Measurements from ENCODE around the gene HFM1. TPM values are rescaled to one million over a fixed set of nuclear protein-coding genes. Genes with fewer than 3 reads are reported as not detected.
A peak's percentile ranks its signal among the peaks of the same experiment; 100 is the strongest.
"Not testable (repeated sequence)": the region's sequence is repeated elsewhere in the genome, so short reads cannot be mapped to it uniquely, and the experiment has no call there.

HFM1 gene, protein sequence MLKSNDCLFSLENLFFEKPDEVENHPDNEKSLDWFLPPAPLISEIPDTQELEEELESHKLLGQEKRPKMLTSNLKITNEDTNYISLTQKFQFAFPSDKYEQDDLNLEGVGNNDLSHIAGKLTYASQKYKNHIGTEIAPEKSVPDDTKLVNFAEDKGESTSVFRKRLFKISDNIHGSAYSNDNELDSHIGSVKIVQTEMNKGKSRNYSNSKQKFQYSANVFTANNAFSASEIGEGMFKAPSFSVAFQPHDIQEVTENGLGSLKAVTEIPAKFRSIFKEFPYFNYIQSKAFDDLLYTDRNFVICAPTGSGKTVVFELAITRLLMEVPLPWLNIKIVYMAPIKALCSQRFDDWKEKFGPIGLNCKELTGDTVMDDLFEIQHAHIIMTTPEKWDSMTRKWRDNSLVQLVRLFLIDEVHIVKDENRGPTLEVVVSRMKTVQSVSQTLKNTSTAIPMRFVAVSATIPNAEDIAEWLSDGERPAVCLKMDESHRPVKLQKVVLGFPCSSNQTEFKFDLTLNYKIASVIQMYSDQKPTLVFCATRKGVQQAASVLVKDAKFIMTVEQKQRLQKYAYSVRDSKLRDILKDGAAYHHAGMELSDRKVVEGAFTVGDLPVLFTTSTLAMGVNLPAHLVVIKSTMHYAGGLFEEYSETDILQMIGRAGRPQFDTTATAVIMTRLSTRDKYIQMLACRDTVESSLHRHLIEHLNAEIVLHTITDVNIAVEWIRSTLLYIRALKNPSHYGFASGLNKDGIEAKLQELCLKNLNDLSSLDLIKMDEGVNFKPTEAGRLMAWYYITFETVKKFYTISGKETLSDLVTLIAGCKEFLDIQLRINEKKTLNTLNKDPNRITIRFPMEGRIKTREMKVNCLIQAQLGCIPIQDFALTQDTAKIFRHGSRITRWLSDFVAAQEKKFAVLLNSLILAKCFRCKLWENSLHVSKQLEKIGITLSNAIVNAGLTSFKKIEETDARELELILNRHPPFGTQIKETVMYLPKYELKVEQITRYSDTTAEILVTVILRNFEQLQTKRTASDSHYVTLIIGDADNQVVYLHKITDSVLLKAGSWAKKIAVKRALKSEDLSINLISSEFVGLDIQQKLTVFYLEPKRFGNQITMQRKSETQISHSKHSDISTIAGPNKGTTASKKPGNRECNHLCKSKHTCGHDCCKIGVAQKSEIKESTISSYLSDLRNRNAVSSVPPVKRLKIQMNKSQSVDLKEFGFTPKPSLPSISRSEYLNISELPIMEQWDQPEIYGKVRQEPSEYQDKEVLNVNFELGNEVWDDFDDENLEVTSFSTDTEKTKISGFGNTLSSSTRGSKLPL (N-terminal part only)
- total RNA-seq = 0.48 and 0.79 TPM in 2 replicates

- TF ChIP-seq, protein P1, sequence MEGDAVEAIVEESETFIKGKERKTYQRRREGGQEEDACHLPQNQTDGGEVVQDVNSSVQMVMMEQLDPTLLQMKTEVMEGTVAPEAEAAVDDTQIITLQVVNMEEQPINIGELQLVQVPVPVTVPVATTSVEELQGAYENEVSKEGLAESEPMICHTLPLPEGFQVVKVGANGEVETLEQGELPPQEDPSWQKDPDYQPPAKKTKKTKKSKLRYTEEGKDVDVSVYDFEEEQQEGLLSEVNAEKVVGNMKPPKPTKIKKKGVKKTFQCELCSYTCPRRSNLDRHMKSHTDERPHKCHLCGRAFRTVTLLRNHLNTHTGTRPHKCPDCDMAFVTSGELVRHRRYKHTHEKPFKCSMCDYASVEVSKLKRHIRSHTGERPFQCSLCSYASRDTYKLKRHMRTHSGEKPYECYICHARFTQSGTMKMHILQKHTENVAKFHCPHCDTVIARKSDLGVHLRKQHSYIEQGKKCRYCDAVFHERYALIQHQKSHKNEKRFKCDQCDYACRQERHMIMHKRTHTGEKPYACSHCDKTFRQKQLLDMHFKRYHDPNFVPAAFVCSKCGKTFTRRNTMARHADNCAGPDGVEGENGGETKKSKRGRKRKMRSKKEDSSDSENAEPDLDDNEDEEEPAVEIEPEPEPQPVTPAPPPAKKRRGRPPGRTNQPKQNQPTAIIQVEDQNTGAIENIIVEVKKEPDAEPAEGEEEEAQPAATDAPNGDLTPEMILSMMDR (IDR thresholded peaks at IDR 0.05; ENCODE audit: insufficient read depth, low read length, poor library complexity, severe bottlenecking) = peak; percentile 20
- Histone ChIP-seq H3K27me3 (ENCODE audit: control insufficient read depth, insufficient read depth, low read length) (no peaks in the 10 kb centered on the region), H3K36me3 (ENCODE audit: control insufficient read depth, insufficient read depth, low read length) (no peaks in the 10 kb centered on the region), H3K4me3 (ENCODE audit: low read depth, low read length) (peak within 1 kb of the TSS; percentile 72)
- no peak for DNase-seq (ENCODE audit: low read depth)
Observed at GRCh38 chr1:91404151-91405012, at the start of gene HFM1. HFM1 (minus strand) TSS chr1:91404837; CDS start chr1:91401082, 3,755 bp downstream.

DNA sequence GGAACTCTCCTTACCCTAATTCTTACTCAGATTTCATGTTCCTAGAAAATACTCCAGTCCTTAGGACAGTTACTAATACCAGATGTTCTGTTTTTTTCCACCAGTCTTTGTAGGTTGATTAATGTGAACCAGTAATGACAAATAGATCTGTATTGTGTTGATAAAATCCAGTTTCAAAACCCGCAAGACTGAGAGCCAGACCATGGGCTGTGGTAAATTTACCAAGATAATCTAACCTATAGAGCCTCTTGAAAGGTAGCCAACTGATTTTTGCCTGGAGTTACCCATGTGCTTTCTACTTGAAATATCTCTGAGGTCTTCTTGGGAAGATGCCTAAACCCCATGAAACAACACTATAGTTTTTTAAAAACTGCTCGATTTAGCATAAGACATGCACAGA lies 49.5 kb upstream of the HFM1 start:
- TF ChIP-seq, protein P1 (IDR thresholded peaks at IDR 0.05; ENCODE audit: insufficient read depth, low read length, poor library complexity, severe bottlenecking) = no peak
- H3K4me3 ChIP-seq (ENCODE audit: low read depth, low read length) = no peak overlapping the region

DNA sequence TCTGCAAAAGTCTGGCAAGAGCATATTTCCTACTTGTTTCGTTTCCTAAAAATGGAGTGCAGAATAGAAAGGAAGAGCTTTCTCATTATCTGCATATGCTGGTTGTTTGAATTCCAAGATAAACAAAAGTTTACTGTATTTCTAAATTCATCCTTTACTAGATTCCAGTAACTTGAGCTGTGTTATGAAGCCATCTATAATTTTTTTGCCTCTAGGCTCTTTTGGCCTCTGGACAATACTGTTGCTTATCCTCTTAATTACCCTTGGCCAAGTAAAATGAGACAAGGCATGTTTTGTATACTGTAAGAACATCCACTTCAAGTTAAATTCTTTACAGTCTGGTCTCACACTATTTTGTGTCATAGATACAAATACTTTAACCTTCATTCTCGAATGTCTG lies 45.6 kb upstream of the HFM1 start:
- TF ChIP-seq, protein P1 (IDR thresholded peaks at IDR 0.05; ENCODE audit: insufficient read depth, low read length, poor library complexity, severe bottlenecking) = no peak
- no peak for DNase-seq (ENCODE audit: low read depth)
- Histone ChIP-seq H3K36me3 (ENCODE audit: control insufficient read depth, insufficient read depth, low read length) (no peaks in the 10 kb centered on the region), H3K27me3 (ENCODE audit: control insufficient read depth, insufficient read depth, low read length) (no peaks in the 10 kb centered on the region), H3K4me3 (ENCODE audit: low read depth, low read length) (no peak overlapping the region)

More for the DNA sequence above, 49.5 kb upstream of the HFM1 start:
- Histone ChIP-seq H3K36me3 (ENCODE audit: control insufficient read depth, insufficient read depth, low read length) (no peaks in the 10 kb centered on the region), H3K27me3 (ENCODE audit: control insufficient read depth, insufficient read depth, low read length) (no peaks in the 10 kb centered on the region)
- DNase-seq (ENCODE audit: low read depth) = no peak

GRCh38 chr1:91447782-91448181 lies 43.1 kb upstream of the HFM1 start:
- not testable (repeated sequence) for DNase-seq (ENCODE audit: low read depth); H3K4me3 ChIP-seq (ENCODE audit: low read depth, low read length); H3K36me3 ChIP-seq (ENCODE audit: control insufficient read depth, insufficient read depth, low read length)

GRCh38 chr1:91441980-91442379 lies 37.3 kb upstream of the HFM1 start:
- H3K36me3 ChIP-seq (ENCODE audit: control insufficient read depth, insufficient read depth, low read length); DNase-seq (ENCODE audit: low read depth); H3K27me3 ChIP-seq (ENCODE audit: control insufficient read depth, insufficient read depth, low read length); H3K4me3 ChIP-seq (ENCODE audit: low read depth, low read length): not testable (repeated sequence)

More at GRCh38 chr1:91447782-91448181, 43.1 kb upstream of the HFM1 start:
- H3K27me3 ChIP-seq (ENCODE audit: control insufficient read depth, insufficient read depth, low read length) = not testable (repeated sequence)

DNA sequence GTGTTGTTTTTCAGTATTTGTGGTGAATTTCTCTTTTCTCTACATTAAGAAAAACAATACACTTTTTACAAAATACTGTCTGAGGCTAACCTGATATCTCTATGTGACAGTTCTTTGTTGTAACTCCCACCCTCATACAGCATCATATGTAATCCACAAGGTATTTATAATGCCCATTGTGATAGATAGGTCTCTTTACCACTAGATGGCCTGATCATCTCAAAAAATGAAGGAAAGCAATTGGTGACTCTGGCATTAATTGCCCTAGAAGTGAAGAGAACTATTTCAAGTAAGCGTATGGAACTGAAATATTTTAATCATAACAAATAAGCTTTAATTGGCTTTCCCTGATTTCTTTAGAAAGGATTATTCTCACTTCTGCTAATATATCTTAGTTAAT lies 36.2 kb upstream of the HFM1 start:
- Histone ChIP-seq H3K27me3 (ENCODE audit: control insufficient read depth, insufficient read depth, low read length) (no peaks in the 10 kb centered on the region), H3K36me3 (ENCODE audit: control insufficient read depth, insufficient read depth, low read length) (no peaks in the 10 kb centered on the region), H3K4me3 (ENCODE audit: low read depth, low read length) (no peak overlapping the region)
- DNase-seq (ENCODE audit: low read depth) = no peak
- TF ChIP-seq, protein P1 (IDR thresholded peaks at IDR 0.05; ENCODE audit: insufficient read depth, low read length, poor library complexity, severe bottlenecking) = peak; percentile 13
